DOHH2 (cell line): Measurements from ENCODE around the gene C19orf25.

ENCODE experiments used
- EZH2phosphoT487 ChIP-seq: fragments of 200-600 bp; sonication (generic); IDR thresholded peaks from 2 replicates; pipeline ENCODE4 v1.6.1; 2017; ENCODE audit warnings: borderline replicate concordance, mild to moderate bottlenecking, antibody characterized with exemption, low read length, moderate library complexity, mixed read lengths
- TF ChIP-seq, protein P1 (sequence below): fragments of 200-600 bp; sonication (generic); IDR thresholded peaks from one replicate; pipeline ENCODE4 v1.5.1; 2014; ENCODE audit warnings: antibody characterized with exemption, mild to moderate bottlenecking, low read depth, low read length; ENCODE audit not compliant: poor library complexity, severe bottlenecking

- TF ChIP-seq, protein P1, sequence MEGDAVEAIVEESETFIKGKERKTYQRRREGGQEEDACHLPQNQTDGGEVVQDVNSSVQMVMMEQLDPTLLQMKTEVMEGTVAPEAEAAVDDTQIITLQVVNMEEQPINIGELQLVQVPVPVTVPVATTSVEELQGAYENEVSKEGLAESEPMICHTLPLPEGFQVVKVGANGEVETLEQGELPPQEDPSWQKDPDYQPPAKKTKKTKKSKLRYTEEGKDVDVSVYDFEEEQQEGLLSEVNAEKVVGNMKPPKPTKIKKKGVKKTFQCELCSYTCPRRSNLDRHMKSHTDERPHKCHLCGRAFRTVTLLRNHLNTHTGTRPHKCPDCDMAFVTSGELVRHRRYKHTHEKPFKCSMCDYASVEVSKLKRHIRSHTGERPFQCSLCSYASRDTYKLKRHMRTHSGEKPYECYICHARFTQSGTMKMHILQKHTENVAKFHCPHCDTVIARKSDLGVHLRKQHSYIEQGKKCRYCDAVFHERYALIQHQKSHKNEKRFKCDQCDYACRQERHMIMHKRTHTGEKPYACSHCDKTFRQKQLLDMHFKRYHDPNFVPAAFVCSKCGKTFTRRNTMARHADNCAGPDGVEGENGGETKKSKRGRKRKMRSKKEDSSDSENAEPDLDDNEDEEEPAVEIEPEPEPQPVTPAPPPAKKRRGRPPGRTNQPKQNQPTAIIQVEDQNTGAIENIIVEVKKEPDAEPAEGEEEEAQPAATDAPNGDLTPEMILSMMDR: no peak
- no peak for TF ChIP-seq EZH2phosphoT487
Measured at GRCh38 chr19:1467215-1467489, 11.9 kb downstream of the C19orf25 start.
